Measurements from ENCODE around the gene ENPP1.

ENPP1 gene

DNA sequence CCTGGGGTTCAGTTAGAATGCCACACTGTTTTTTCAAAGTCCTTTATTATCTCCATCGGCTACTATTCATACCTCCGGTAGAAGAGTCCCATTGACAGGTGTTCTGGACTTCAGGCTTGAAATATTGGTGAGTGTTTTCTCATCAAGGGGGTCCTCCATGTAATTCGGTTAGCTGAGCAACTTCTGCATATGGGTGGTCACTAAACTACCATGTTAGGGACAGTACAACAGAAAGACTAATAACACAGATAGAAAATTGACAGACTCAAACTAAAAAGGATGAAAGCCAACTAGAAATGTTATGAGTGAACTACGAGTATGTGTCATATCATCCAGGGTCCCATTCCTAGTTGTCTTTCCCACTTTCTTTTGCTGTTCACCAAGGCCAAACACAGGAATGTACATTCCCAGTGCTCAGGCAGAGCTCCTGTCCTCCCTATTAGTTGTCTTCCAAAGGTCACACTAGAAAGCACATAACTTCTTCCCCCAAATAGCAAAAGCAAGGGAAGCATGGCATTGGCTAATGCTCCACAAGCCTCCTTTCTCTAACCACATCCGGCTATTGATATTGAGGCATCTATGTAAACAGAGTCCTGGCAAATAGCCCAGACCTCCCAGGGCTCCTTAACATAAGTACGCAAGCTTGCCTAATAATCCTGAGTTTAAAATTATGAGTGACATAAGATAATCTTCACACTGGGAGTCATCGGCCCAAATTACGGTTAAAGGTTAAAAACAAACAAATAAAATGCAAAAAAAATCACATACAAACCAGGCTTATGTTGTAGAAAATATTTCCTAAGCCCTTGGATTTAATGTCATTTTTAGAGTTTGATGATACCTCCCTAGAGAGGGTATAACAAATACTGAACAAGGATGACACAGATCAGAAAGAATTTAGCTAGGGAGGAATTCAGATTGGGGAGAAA, 130.1 kb downstream of the ENPP1 start:
- H3K4me3 ChIP-seq (ENCODE audit: low read length in 2 of 2), result no peak overlapping the region
- no peak overlapping the region for H3K27ac ChIP-seq (ENCODE audit: low read depth in 2 of 2, low read length in 2 of 2)
- H3K27me3 ChIP-seq (ENCODE audit: control insufficient read depth in 2 of 2, insufficient read depth in 2 of 2, low read length in 2 of 2), result no peaks in the 10 kb centered on the region
- no peak overlapping the region for H3K9ac ChIP-seq (ENCODE audit: low read depth in 1 of 2, low read length in 2 of 2)
- no peaks in the 10 kb centered on the region for H3K9me3 ChIP-seq (ENCODE audit: control insufficient read depth in 2 of 2, low read length in 2 of 2)
- H3K36me3 ChIP-seq (ENCODE audit: control insufficient read depth in 2 of 2, insufficient read depth in 2 of 2, low read length in 2 of 2), result no peaks in the 10 kb centered on the region
- H3K4me1 ChIP-seq (ENCODE audit: control insufficient read depth in 2 of 2, insufficient read depth in 2 of 2, low read length in 2 of 2), result no peaks in the 10 kb centered on the region
